Hypothalamus (tissue), 51 donors: ENCODE measurements around the gene APBB2.
"Not testable (repeated sequence)": the region's sequence is repeated elsewhere in the genome, so short reads cannot be mapped to it uniquely, and the experiment has no call there.

ENCODE experiments used
- DNase-seq, 51 donors: peaks; one replicate each; lab custom pipeline; 2025; lab: John Stamatoyannopoulos, UW

The APBB2 gene

GRCh38 chr4:40923316-40924095, 290.8 kb downstream of the APBB2 start:
- DNase-seq: peak in 45 of 51 donors; percentile 3 to 86 (median 58)

DNA sequence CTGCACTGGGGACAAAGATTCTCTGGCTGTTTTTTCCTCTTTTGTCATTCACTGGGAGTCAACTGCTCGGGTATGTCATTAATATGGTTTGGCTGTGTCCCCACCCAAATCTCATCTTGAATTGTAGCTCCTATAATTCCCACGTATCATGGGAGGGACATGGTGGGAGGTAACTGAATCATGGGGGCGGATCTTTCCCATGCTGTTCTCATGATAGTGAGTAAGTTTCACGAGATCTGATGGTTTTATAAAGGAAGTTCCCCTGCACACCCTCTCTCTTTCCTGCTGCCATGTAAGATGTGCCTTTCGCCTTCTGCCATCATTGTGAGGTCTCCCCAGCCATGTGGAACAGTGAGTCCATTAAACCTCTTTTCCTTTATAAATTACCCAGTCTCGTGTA, 294.4 kb downstream of the APBB2 start:
- not testable (repeated sequence) for DNase-seq

GRCh38 chr4:40918330-40918729, 296.0 kb downstream of the APBB2 start:
- peak in 14 of 51 donors; percentile 2 to 48 (median 17) for DNase-seq

GRCh38 chr4:40916880-40917279, 297.5 kb downstream of the APBB2 start:
- peak in 12 of 51 donors; percentile 5 to 49 (median 18) for DNase-seq

- peak in 1 of 51 donors; percentile 17 for DNase-seq
These were observed 298.2 kb downstream of the APBB2 start for GRCh38 chr4:40916218-40916555.

DNA sequence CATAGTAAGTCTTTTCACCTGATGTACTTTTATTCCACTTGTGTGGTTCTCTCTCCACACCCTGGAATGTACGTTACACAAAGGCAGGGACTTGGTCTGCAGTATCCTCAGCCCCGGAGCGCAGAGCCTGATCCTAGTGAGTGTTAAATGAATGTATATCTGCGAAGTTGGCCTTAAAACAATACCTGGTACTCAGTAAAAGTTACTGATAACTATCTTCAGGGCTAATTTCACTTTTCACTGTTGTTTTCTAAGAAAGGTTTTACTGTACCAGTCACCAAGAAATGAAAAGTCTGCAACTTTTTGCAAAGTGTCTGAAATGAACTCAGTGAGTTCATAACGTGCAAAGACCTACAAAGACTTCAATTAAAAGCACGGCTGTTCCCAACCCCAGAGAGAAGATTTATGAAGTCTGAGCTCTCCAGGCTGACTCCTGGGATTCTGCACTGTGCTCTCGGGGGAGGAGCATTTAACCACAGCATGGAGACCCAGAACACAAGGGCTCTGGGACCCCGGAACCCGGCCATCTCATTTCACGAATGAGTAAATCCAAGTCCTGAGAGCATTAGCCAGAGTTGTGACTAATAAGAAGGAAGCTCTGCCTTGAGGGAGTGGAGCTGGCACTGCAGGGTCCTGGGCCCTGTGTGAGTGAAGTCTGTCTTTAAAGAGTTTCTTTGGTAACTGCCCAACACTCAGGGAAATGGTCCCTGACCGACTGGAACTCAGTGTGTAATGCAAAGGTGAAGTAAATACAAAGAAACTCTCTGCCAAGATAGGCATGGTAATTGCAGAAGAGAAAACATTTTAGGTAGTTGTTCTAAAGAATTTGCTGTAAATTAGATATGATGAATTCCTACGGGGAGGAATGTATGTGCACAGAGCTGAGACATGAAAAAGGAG, 298.8 kb downstream of the APBB2 start:
- no peak for DNase-seq

GRCh38 chr4:40912460-40913184, 301.7 kb downstream of the APBB2 start:
- DNase-seq: peak in 1 of 51 donors; percentile 19

GRCh38 chr4:40910706-40911105, 303.6 kb downstream of the APBB2 start:
- no peak for DNase-seq

- DNase-seq: peak in 1 of 51 donors; percentile 25
These were observed 304.9 kb downstream of the APBB2 start for GRCh38 chr4:40909363-40909876.

- peak in 36 of 51 donors; percentile 3 to 66 (median 30) for DNase-seq
These were observed 305.5 kb downstream of the APBB2 start for GRCh38 chr4:40908702-40909362.

DNA sequence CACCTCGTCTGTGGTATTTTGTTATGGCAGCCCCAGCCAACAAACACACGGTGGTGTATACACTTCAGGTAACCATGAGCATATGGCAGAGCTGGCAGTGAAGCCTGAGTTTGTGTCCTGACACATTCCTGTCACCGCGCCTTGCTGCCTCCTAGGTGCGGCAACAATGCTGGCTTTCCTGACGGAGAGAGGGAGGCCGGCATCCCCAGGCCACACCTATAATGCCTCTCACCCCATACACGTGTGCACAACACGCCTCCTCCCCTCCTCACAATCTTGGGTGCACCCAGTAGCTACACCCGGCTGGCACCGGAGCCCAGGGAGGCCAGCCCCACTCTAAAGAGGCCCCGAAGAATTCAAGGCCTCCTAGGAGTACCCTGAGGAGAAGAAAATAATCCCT, 306.0 kb downstream of the APBB2 start:
- DNase-seq: no peak

GRCh38 chr4:40905414-40905813, 308.9 kb downstream of the APBB2 start:
- no peak for DNase-seq

- DNase-seq: not testable (repeated sequence)
These were observed 313.8 kb downstream of the APBB2 start for GRCh38 chr4:40900531-40900930.

- peak in 46 of 51 donors; percentile 4 to 82 (median 55) for DNase-seq
These were observed 316.7 kb downstream of the APBB2 start for GRCh38 chr4:40897557-40898203.

GRCh38 chr4:40890764-40891163, 323.6 kb downstream of the APBB2 start:
- DNase-seq: no peak

- peak in 1 of 51 donors; percentile 7 for DNase-seq
These were observed 324.1 kb downstream of the APBB2 start for GRCh38 chr4:40890199-40890598.

- DNase-seq: no peak
These were observed 325.4 kb downstream of the APBB2 start for GRCh38 chr4:40888933-40889332.

- DNase-seq: peak in 6 of 51 donors; percentile 9 to 68 (median 25)
These were observed 326.6 kb downstream of the APBB2 start for GRCh38 chr4:40887764-40888131.

DNA sequence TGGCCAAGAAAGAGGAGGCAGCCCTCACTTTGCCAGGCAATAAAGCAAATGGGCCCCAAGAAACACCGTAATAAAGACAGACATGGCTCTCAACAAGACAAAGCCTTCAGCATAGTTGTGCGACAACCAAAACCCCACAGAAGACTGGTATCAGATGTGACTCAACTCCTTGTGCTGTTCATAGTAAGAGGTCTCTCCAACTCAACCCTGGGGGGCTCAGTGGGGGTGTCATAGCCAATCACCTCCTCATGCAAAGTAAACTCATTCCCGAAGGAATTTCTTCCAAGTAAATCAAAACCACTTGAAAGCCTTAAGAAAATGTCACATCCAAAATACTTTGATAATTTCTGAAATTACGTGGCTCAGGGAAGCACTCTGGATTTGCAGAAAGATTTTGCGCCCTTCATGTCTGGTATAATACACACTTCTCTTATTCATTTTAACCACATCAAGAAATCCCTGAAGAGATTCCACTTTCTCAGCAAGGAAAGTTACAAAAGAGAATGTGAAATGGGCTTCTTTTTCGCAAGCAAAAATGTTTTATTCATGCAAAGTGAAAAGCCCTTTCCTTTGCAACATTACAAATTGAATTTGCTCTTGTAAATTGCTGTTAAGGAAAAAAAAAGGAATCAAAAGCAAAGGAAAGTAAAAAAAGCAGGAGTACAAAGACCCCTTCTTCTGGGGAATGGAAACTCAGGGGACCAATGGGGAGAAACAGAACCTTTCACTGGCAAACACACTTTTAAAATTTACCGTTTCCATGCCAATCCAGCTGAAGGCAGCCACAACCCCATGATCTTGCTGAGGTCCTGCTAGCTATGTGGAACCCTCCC, 327.2 kb downstream of the APBB2 start:
- DNase-seq: peak in 10 of 51 donors; percentile 6 to 30 (median 14)
